ENCODE measurements around the gene PDZRN3. TPM values are rescaled to one million over a fixed set of nuclear protein-coding genes. Genes with fewer than 3 reads are reported as not detected.

Gene PDZRN3
- total and polyA plus RNA-seq, 2 donors (not counting 3 experiments of a cell fraction or from before 2014, with no cell fraction given), result not detected

DNA sequence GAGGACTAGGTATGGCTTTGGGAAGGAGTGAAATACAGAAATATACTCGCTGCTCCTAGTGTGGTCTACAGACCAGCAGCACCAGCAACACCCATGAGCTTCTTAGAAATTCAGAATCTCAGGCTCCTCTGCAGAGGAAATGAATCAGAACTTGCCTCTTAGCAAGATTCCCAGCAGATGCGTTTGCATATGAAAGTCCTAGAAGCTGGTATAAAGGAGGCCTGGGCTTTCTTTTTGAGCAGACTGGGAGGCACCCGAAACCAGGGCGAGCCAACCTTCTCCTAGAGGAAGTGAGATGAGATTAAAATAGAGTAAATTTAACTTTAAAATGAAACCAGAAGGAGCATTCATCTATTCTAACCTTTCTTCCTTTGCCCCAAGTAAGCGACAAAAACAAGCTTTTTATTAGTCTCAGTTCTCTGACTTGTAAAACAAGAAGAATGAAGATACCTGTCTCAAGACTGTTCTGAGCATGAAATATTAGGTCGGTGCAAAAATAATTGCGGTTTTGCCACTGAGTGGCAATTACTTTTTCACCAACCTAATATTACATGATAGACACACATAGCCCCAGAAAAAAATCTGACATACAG lies 140.0 kb downstream of the PDZRN3 start:
- Histone ChIP-seq H3K9ac (replicated peaks; ENCODE audit: extremely low read depth, insufficient read depth, low read length) (no peak overlapping the region), H3K4me2 (ENCODE audit: insufficient read depth, low read length) (no peak overlapping the region), H3K27me3 (ENCODE audit: control insufficient read depth in 2 of 2, insufficient read depth in 2 of 2, low read length in 2 of 2) (no peaks in the 10 kb centered on the region), H3K79me2 (ENCODE audit: control insufficient read depth, insufficient read depth, low read length) (no peaks in the 10 kb centered on the region), H4K20me1 (replicated peaks; ENCODE audit: control insufficient read depth, extremely low read depth, insufficient read depth, low read length) (no peaks in the 10 kb centered on the region), H3K27ac (ENCODE audit: insufficient read depth, low read depth, low read length) (no peak overlapping the region), H3K36me3 (ENCODE audit: control insufficient read depth in 2 of 2, extremely low read depth in 1 of 2, insufficient read depth in 2 of 2, low read length in 2 of 2) (no peaks in the 10 kb centered on the region), H3K4me1 (ENCODE audit: control insufficient read depth, extremely low read depth, insufficient read depth, low read length) (no peaks in the 10 kb centered on the region), H2AFZ (ENCODE audit: low read depth, low read length) (no peak overlapping the region), H3K9me1 (replicated peaks; ENCODE audit: control insufficient read depth, extremely low read depth, insufficient read depth, low read length) (no peaks in the 10 kb centered on the region), H3K4me3 (replicated peaks in 1 of 3; ENCODE audit: insufficient read depth in 1 of 3, low read depth in 1 of 3, low read length in 3 of 3) (no peak overlapping the region), H3K9me3 (replicated peaks; ENCODE audit: control insufficient read depth, insufficient read depth, low read length) (no peaks in the 10 kb centered on the region)
- ChIA-PET CTCF (interaction anchor here (1.6 kb wide), 1 partner anchor 17 kb away, joined by 6 read pairs; no protein-coding TSS in a partner anchor), POLR2A (no interaction called here)
- BruUV-seq (replicated peaks), result no TSS peak
- TF ChIP-seq JUN (IDR thresholded peaks at IDR 0.05; ENCODE audit: borderline replicate concordance, insufficient read depth, insufficient read length, low read depth) (no peak), MYC (IDR thresholded peaks at IDR 0.05; ENCODE audit: low read depth, low read length) (no peak), POLR2AphosphoS5 (IDR thresholded peaks at IDR 0.05; ENCODE audit: insufficient read depth, low read depth, low read length) (no peak), POLR2A (IDR thresholded peaks at IDR 0.05; ENCODE audit: low read depth, low read length) (no peak)
- FAIRE-seq (no peak), DNase-seq (ENCODE audit: low read depth, low spot score) (no peak)
- dilution Hi-C loops (cut with MboI; ENCODE audit: extremely low pct_ligation_motif_present, low sequenced_read_pairs) (no loop called here), intact Hi-C loops (cut with micrococcal nuclease) (no loop called here)

DNA sequence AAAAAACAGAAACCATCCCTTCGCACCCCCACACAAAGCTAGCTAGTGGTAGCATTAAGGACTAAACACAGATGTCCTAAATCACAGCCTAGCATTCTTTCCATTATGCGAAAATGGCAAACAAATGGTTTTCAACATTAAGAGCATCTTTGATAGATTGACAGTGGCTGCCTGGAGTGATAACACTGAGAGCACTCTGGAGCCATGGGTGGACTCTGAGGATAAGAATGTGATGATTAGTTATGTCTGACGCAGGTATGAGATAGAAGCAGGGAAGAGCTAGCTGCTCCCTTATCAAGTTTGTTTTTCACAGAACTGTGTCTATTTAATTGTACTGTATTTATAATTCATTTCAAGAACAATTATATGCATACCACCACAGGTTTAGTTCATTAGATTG lies 142.9 kb downstream of the PDZRN3 start:
- DNase-seq (ENCODE audit: low read depth, low spot score) (no peak), FAIRE-seq (no peak)
- TF ChIP-seq POLR2AphosphoS5 (IDR thresholded peaks at IDR 0.05; ENCODE audit: insufficient read depth, low read depth, low read length), result no peak
- TF ChIP-seq, protein P1, sequence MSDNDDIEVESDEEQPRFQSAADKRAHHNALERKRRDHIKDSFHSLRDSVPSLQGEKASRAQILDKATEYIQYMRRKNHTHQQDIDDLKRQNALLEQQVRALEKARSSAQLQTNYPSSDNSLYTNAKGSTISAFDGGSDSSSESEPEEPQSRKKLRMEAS (IDR thresholded peaks at IDR 0.05; ENCODE audit: insufficient read depth, insufficient read length), result no peak
- TF ChIP-seq GATA2 (IDR thresholded peaks at IDR 0.05; ENCODE audit: insufficient read depth, insufficient read length, low read depth, low read length), result no peak
- no peak for TF ChIP-seq MYC (IDR thresholded peaks at IDR 0.05; ENCODE audit: low read depth, low read length)
- TF ChIP-seq JUN (IDR thresholded peaks at IDR 0.05; ENCODE audit: borderline replicate concordance, insufficient read depth, insufficient read length, low read depth), result no peak
- no peak for TF ChIP-seq FOS (IDR thresholded peaks at IDR 0.05; ENCODE audit: borderline replicate concordance, insufficient read depth, low read length)
- TF ChIP-seq EZH2 (IDR thresholded peaks at IDR 0.05; ENCODE audit: borderline replicate concordance, low read depth, low read length, severe bottlenecking), result no peak
- TF ChIP-seq POLR2A (IDR thresholded peaks at IDR 0.05; ENCODE audit: low read depth, low read length), result no peak
- TF ChIP-seq, protein P2, sequence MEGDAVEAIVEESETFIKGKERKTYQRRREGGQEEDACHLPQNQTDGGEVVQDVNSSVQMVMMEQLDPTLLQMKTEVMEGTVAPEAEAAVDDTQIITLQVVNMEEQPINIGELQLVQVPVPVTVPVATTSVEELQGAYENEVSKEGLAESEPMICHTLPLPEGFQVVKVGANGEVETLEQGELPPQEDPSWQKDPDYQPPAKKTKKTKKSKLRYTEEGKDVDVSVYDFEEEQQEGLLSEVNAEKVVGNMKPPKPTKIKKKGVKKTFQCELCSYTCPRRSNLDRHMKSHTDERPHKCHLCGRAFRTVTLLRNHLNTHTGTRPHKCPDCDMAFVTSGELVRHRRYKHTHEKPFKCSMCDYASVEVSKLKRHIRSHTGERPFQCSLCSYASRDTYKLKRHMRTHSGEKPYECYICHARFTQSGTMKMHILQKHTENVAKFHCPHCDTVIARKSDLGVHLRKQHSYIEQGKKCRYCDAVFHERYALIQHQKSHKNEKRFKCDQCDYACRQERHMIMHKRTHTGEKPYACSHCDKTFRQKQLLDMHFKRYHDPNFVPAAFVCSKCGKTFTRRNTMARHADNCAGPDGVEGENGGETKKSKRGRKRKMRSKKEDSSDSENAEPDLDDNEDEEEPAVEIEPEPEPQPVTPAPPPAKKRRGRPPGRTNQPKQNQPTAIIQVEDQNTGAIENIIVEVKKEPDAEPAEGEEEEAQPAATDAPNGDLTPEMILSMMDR (IDR thresholded peaks at IDR 0.05; ENCODE audit: extremely low read depth in 1 of 2, insufficient read depth in 1 of 2, low read depth in 1 of 2, low read length in 2 of 2), result no peak
- Histone ChIP-seq H3K36me3 (ENCODE audit: control insufficient read depth in 2 of 2, extremely low read depth in 1 of 2, insufficient read depth in 2 of 2, low read length in 2 of 2) (no peaks in the 10 kb centered on the region), H4K20me1 (replicated peaks; ENCODE audit: control insufficient read depth, extremely low read depth, insufficient read depth, low read length) (no peaks in the 10 kb centered on the region), H3K9me3 (replicated peaks; ENCODE audit: control insufficient read depth, insufficient read depth, low read length) (no peaks in the 10 kb centered on the region), H3K4me1 (ENCODE audit: control insufficient read depth, extremely low read depth, insufficient read depth, low read length) (no peaks in the 10 kb centered on the region), H3K4me2 (ENCODE audit: insufficient read depth, low read length) (no peak overlapping the region), H3K9me1 (replicated peaks; ENCODE audit: control insufficient read depth, extremely low read depth, insufficient read depth, low read length) (no peaks in the 10 kb centered on the region), H3K79me2 (ENCODE audit: control insufficient read depth, insufficient read depth, low read length) (no peaks in the 10 kb centered on the region), H3K9ac (replicated peaks; ENCODE audit: extremely low read depth, insufficient read depth, low read length) (no peak overlapping the region), H2AFZ (ENCODE audit: low read depth, low read length) (no peak overlapping the region), H3K27ac (ENCODE audit: insufficient read depth, low read depth, low read length) (no peak overlapping the region), H3K27me3 (ENCODE audit: control insufficient read depth in 2 of 2, insufficient read depth in 2 of 2, low read length in 2 of 2) (no peaks in the 10 kb centered on the region), H3K4me3 (replicated peaks in 1 of 3; ENCODE audit: insufficient read depth in 1 of 3, low read depth in 1 of 3, low read length in 3 of 3) (no peak overlapping the region)
- POLR2A ChIA-PET, result no interaction called here
- intact Hi-C loops (cut with micrococcal nuclease), result no loop called here
- dilution Hi-C loops (cut with MboI; ENCODE audit: extremely low pct_ligation_motif_present, low sequenced_read_pairs), result no loop called here
- CTCF ChIA-PET, result no interaction called here
- BruUV-seq (replicated peaks), result no TSS peak
